GM18907 (cell line): ENCODE measurements around the gene HOXC6.

Experiments
- ATAC-seq: cut with Tn5 transposase; IDR thresholded peaks from one replicate; pipeline ENCODE4 v1.9.1; 2021; ENCODE audit warnings: mild to moderate bottlenecking, moderate library complexity; ENCODE audit not compliant: unreplicated experiment

HOXC6 gene

DNA sequence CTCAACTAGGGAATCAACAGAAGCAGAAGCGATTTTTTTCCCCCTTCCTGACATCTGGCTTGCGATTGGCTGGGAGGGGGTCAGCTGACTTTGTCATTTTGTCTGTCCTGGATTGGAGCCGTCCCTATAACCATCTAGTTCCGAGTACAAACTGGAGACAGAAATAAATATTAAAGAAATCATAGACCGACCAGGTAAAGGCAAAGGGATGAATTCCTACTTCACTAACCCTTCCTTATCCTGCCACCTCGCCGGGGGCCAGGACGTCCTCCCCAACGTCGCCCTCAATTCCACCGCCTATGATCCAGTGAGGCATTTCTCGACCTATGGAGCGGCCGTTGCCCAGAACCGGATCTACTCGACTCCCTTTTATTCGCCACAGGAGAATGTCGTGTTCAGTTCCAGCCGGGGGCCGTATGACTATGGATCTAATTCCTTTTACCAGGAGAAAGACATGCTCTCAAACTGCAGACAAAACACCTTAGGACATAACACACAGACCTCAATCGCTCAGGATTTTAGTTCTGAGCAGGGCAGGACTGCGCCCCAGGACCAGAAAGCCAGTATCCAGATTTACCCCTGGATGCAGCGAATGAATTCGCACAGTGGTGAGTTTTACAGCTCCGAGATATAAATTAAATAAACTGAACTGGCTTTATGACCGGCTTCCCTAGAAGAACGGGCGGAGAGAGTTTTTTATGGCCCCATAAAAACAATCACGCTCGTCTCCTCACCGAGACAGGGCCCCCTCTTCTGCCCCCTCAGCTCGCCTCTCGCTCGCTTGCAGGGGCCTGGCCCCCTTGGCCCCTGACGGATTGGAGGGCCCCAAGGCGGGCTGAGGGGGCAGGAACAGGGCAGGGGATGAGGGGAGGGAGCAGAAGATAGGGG is at the start of gene HOXC6:
TSS of gene HOXC6 (plus strand) at position 127 of the 888 bp plus-strand sequence. CDS start at position 209, 82 bp downstream.
- ATAC-seq: no peak

- no peak for ATAC-seq
These were observed 49.5 kb upstream of the HOXC6 start for GRCh38 chr12:53978477-53979356.

DNA sequence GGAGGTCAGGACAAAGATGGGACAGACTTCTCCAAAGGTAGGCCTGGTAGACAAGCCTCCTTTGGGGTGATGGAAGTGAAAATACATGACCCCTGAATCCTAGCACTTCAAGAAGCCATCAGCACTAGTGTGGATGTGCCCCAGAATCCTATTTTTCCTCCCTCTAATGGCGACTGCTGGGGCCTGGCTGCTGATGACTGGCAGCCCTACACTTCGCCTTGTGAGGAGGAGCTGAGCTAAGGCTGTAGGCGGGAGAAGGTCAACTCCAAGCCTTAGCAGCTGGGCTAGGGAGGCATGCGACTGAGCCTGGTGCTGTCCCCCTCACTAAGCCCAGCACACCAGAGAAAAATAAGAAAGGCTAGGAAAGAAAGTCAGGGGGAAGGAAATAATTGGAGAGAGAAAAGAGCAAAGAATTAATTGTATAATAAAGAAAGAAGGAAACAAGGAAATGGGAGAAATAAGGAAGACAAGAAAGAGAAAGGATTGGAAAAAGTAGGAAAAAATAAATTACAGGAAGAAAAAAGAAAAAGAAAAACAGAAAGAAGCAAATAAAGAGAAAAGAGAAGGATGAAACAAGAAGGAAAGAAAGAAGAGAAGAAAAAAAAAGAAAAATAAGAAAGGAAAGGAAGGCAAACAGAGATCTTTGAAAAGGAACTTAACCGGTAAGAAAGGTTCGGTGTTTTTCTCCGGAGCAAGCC is 48.0 kb upstream of the HOXC6 start:
- ATAC-seq: no peak

DNA sequence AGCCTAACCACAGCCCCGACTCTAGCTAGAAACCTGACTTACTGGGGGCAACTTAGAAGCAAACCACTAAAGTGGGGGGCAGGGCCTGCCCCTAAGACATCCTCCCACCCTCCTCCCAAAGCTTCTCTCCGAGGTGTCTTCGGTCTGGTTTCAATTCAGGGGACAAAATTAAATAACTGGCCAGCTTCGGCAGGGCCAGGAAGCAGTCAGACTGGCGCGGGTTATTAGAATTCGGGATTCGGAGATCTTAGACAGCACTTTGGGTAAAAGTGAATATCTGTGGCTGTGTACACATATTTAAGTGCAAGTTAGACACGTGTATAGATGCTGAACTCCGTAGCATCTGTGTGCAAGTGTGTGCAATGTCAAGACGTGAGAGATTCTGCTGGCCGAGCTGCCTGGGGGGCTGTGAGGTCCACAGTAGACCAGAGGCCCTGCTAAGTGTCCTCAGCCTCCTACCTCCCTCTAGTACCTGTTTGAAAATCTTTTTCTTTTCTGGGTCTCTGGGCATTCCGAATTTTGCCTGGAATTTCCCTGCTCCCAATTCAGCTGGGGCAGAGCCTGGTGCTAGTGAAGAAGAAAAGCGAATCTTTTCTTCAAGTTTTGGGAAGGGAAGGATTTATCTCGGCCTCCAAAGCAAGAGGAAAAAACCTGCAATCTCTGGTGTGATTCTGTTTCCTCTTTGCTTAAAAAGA is 47.3 kb upstream of the HOXC6 start:
- ATAC-seq: no peak

- no peak for ATAC-seq
These were observed 46.3 kb upstream of the HOXC6 start for GRCh38 chr12:53981634-53982565.

GRCh38 chr12:53982648-53983567 is 45.3 kb upstream of the HOXC6 start:
- no peak for ATAC-seq

- no peak for ATAC-seq
These were observed 44.7 kb upstream of the HOXC6 start for GRCh38 chr12:53983568-53983949.

DNA sequence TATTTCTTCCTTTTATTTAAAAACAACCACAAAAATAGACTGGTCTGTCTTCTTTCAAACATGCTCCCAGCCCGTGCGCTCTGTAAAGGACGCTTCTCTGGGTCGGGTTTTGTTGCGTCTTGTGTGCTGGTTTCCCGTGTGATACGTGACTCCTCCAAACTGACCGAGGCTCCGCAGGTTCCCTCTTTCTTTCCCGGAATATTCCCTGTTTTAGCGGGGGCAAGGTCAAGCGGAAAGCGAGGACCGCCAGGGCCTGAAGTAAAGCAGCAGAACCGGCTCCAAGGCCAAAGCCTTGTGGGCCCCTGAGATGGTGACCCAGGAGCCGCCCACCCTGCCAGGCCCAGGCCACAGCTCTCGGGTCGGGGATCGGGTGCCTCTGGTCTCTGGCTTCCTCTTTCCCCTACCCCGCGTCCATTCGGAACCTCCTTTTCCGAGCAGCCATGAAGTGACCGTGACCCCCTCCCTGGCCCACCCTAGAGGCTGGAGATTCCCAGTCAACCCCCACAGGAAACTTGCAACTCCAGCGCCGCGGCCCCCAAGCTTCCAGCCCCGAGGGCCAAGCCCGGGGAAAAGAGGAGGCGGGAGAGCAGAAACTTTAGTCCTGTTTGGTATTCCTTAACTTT is 44.2 kb upstream of the HOXC6 start:
- ATAC-seq: no peak

GRCh38 chr12:53984901-53985691 is 43.1 kb upstream of the HOXC6 start, which contains the start of gene HOXC10:
TSS of gene HOXC10 (plus strand) at chr12:53985146. CDS start at chr12:53985260, 114 bp downstream.
- no peak for ATAC-seq

GRCh38 chr12:53985692-53985993 is 42.6 kb upstream of the HOXC6 start:
- ATAC-seq: no peak

DNA sequence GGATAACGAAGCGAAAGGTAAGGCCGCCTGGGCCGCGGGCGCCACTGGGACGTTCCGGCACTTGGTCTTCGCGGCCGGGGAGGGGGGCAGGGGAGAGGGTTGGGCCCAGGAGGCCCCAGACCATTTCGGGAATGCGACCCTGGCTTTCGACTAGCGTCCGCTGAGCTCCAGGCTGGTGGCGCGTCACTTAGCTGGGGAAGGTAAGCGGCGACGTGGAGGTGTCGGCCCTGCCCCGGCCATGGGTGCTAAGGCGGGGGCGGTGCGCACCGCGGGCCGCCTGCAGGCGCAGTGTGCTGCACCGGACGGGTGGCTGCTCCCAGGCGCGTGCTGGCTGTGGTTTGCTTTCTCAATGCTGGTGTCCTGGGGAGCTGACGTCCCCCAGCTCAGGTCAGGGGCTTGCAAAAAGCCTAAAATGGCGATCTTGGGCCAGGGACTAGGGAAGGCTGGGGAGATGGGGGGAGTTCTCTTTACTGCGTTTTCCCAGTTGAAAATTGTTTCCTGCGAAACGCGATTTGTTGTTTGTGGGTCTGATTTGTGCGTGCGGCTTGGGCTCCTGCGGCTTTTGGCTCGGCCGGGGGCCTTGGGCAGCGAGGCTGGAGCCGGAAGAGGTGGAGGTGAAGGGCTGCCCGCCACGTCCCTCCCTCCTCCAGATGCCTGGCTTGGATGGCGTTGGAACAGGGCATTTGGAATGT is 42.1 kb upstream of the HOXC6 start:
- no peak for ATAC-seq

- ATAC-seq: no peak
These were observed 41.4 kb upstream of the HOXC6 start for GRCh38 chr12:53986686-53987483.

DNA sequence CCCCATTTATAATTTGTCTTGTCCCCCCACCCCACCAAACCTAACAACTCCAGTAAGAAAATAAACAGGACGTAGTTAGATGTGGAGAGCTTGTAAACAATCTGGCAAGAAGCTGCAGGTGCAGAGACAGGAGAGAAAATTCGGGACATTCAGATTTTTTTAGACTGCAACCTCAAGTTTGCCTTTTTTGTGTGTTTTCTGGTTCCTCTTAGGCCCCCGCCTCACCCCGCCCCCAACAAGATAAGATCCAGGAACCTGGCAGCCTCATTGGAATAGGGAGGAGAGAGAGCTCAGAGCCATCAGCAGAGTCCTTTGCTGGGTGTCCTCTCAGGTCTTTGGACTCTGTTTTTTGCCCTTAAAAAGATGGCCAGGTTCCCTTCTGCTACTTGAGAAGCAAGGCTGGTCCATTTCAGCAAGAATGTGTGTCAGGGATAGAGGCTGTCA is 40.4 kb upstream of the HOXC6 start:
- no peak for ATAC-seq

DNA sequence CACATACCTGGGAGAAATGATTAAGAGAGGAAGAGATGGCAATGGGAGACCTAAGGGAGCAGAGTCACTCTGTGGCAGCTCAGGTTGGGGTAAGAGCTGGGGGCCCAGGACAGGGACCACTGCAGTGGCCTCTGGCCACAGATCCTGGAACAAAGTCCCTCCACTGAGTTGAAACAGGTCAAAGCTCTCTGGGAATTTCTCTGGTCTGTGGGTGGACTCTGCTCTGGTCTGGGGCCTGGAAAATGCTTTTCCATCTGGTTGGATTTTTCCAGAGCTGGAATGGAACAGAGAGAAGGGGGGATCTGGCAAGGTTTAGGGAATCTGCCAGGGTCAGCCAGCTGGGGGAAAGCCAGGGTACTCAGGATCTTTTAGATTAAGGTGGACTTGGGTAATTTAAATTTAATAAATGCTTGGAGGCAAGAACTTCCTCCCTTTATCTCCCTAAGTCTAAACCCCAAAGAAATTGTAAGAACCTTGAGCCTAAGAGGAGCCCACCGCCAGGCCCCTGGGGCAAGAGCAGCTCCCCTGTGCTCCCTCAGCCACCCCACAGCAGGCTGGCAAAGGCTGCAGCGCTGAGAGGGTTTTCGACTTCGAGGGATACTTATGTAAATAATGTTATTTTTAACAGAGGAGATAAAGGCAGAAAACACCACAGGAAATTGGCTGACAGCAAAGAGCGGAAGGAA is 39.6 kb upstream of the HOXC6 start:
- no peak for ATAC-seq
